Measurements from ENCODE around the gene GIMD1. TPM values are rescaled to one million over a fixed set of nuclear protein-coding genes. Genes with fewer than 3 reads are reported as not detected.

The GIMD1 gene
- total RNA-seq, 2 donors from 2014 or later = not detected

DNA sequence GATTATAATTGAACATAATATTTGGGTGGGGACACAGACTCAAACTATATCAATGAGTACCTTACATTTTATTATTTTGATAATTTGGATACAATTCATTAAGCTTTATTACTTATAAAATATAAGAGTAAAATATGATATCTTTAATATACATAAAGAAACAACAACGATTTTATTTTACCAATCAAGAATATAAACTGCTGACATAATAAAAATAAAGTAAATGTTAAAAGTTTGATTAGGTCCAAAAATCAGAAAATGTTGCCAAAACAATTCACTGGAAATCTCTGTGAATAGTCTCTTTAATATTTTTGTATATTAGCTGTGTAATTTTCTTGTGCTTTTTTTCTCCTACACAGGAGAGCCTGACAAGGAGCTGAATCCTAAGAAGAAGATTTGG is 21.4 kb downstream of the GIMD1 start:
- no peak overlapping the region for H3K4me3 Mint-ChIP-seq
- H3K36me3 ChIP-seq (ENCODE audit: control insufficient read depth, insufficient read depth, low read length) = peaks cover 25% of the 10 kb centered on the region
- H3K27me3 ChIP-seq (ENCODE audit: control insufficient read depth, insufficient read depth, low read length, poor library complexity, severe bottlenecking) = no peaks in the 10 kb centered on the region
- TF ChIP-seq, protein P1, sequence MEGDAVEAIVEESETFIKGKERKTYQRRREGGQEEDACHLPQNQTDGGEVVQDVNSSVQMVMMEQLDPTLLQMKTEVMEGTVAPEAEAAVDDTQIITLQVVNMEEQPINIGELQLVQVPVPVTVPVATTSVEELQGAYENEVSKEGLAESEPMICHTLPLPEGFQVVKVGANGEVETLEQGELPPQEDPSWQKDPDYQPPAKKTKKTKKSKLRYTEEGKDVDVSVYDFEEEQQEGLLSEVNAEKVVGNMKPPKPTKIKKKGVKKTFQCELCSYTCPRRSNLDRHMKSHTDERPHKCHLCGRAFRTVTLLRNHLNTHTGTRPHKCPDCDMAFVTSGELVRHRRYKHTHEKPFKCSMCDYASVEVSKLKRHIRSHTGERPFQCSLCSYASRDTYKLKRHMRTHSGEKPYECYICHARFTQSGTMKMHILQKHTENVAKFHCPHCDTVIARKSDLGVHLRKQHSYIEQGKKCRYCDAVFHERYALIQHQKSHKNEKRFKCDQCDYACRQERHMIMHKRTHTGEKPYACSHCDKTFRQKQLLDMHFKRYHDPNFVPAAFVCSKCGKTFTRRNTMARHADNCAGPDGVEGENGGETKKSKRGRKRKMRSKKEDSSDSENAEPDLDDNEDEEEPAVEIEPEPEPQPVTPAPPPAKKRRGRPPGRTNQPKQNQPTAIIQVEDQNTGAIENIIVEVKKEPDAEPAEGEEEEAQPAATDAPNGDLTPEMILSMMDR (conservative IDR thresholded peaks at IDR 0.05) = no peak
- H3K27ac ChIP-seq (ENCODE audit: low read depth, low read length) = no peak overlapping the region
- H3K9me3 ChIP-seq (ENCODE audit: control insufficient read depth, low read length) = no peaks in the 10 kb centered on the region
- no peak overlapping the region for H3K9ac ChIP-seq (ENCODE audit: extremely low read depth, low read length, poor library complexity, severe bottlenecking)
- peaks cover 5% of the 10 kb centered on the region for H3K36me3 Mint-ChIP-seq (ENCODE audit: low read depth)
- peaks cover 8% of the 10 kb centered on the region for H3K4me1 Mint-ChIP-seq
- H3K4me1 ChIP-seq (ENCODE audit: control insufficient read depth, insufficient read depth, low read length) = no peaks in the 10 kb centered on the region
- H3K27ac Mint-ChIP-seq = no peak overlapping the region
- no peak overlapping the region for H3K4me3 ChIP-seq (ENCODE audit: low read length)
- no CpG with 5 or more reads among the region's 1 CpG for WGBS, 2 experiments (ENCODE audit: insufficient coverage in 1 of 2, insufficient read length in 1 of 2)
- H3K27me3 Mint-ChIP-seq (ENCODE audit: insufficient read depth) = no peaks in the 10 kb centered on the region
- no peaks in the 10 kb centered on the region for H3K9me3 Mint-ChIP-seq
- DNase-seq = no peak

DNA sequence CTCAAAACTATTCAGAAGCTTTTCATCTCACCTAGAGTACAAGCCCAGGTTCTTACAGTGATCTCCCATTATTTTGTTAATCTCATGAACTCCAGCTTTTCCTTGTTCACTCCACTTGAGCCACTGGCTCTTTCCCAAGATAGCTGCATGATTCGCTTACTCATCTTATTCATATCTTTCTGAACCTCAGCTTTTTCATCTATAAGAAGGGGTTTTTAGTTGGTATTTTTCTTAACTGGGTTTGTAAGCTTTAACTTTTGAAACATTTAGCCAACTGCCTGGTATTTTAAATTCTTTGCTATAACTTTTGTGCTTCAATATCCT is 24.0 kb downstream of the GIMD1 start:
- DNase-seq = no peak
- H3K27me3 Mint-ChIP-seq (ENCODE audit: insufficient read depth) = no peaks in the 10 kb centered on the region
- peak overlapping the region; percentile 8 for H3K27ac Mint-ChIP-seq
- TF ChIP-seq, protein P1 (conservative IDR thresholded peaks at IDR 0.05) = no peak
- Histone ChIP-seq H3K9ac (ENCODE audit: extremely low read depth, low read length, poor library complexity, severe bottlenecking) (no peak overlapping the region), H3K27ac (ENCODE audit: low read depth, low read length) (no peak overlapping the region), H3K4me1 (ENCODE audit: control insufficient read depth, insufficient read depth, low read length) (no peaks in the 10 kb centered on the region), H3K36me3 (ENCODE audit: control insufficient read depth, insufficient read depth, low read length) (peaks cover 34% of the 10 kb centered on the region), H3K27me3 (ENCODE audit: control insufficient read depth, insufficient read depth, low read length, poor library complexity, severe bottlenecking) (no peaks in the 10 kb centered on the region), H3K9me3 (ENCODE audit: control insufficient read depth, low read length) (no peaks in the 10 kb centered on the region), H3K4me3 (ENCODE audit: low read length) (no peak overlapping the region)
- WGBS, 2 experiments (ENCODE audit: insufficient coverage in 1 of 2, insufficient read length in 1 of 2) = 100% methylated on average over 1 of the region's 1 CpG; no CpG with 5 or more reads in 1 of the 2 experiments
- H3K36me3 Mint-ChIP-seq (ENCODE audit: low read depth) = peaks cover 19% of the 10 kb centered on the region
- H3K4me1 Mint-ChIP-seq = peaks cover 8% of the 10 kb centered on the region
- H3K9me3 Mint-ChIP-seq = no peaks in the 10 kb centered on the region
- H3K4me3 Mint-ChIP-seq = no peak overlapping the region

DNA sequence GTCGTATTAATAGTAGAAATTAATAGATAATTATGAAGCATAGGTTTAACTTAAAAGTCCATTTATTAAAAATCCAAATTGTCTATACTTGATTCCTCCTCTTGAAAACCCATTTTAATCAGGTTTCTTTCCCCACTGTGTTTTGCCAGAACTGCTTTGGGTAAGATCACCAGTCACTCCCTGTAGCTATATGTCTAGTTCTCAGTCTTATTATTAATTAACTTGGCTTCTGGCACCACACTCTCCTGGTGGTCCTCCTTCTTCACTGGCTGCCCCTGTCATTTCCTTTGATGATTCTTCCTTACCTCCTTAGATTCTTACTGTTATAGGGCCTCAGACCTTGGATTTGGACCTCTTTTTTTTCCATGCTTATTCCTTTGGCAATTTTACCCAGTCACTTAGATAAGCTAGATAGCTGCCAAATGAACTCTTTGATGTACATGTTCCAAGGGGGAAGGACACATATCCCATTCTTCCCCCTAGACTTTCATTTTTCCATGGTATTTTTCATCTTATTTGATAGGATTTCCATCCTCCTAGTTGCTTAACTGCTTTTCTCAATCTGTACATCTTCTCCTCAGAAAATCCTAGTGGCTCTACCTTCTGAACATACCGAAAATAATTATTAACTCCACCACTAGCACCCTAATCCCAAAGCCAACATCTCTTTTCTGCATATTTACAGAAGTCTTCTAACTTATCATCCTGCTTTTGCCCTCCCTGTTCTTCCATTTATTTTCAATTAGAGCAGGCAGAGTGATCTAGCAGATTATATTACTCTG is 24.5 kb downstream of the GIMD1 start:
- Histone ChIP-seq H3K9me3 (ENCODE audit: control insufficient read depth, low read length) (no peaks in the 10 kb centered on the region), H3K36me3 (ENCODE audit: control insufficient read depth, insufficient read depth, low read length) (peaks cover 31% of the 10 kb centered on the region), H3K4me1 (ENCODE audit: control insufficient read depth, insufficient read depth, low read length) (no peaks in the 10 kb centered on the region), H3K27ac (ENCODE audit: low read depth, low read length) (no peak overlapping the region), H3K27me3 (ENCODE audit: control insufficient read depth, insufficient read depth, low read length, poor library complexity, severe bottlenecking) (no peaks in the 10 kb centered on the region), H3K4me3 (ENCODE audit: low read length) (no peak overlapping the region), H3K9ac (ENCODE audit: extremely low read depth, low read length, poor library complexity, severe bottlenecking) (no peak overlapping the region)
- H3K4me1 Mint-ChIP-seq = peaks cover 8% of the 10 kb centered on the region
- TF ChIP-seq, protein P1 (conservative IDR thresholded peaks at IDR 0.05) = no peak
- peak overlapping the region; percentile 8 for H3K27ac Mint-ChIP-seq
- H3K27me3 Mint-ChIP-seq (ENCODE audit: insufficient read depth) = no peaks in the 10 kb centered on the region
- H3K36me3 Mint-ChIP-seq (ENCODE audit: low read depth) = peaks cover 24% of the 10 kb centered on the region
- 75 to 93% methylated on average over 1 of the region's 2 CpGs for WGBS, 2 experiments (ENCODE audit: insufficient coverage in 1 of 2, insufficient read length in 1 of 2)
- H3K9me3 Mint-ChIP-seq = peaks cover 2% of the 10 kb centered on the region
- no peak for DNase-seq
- H3K4me3 Mint-ChIP-seq = no peak overlapping the region

Measured in endodermal cell (in vitro differentiated cells).